Activated CD8-positive, alpha-beta memory T cell treated with anti-CD3 and anti-CD28 coated beads, Interleukin-2, amount 50 U/mL, for 1 hour (primary cell): ENCODE results near the gene FOXN1.

Experiments
- DNase-seq: peaks from one replicate; pipeline ENCODE4 v3.0.0-alpha.2; 2020; ENCODE audit errors: extremely low read depth

Gene FOXN1

DNA sequence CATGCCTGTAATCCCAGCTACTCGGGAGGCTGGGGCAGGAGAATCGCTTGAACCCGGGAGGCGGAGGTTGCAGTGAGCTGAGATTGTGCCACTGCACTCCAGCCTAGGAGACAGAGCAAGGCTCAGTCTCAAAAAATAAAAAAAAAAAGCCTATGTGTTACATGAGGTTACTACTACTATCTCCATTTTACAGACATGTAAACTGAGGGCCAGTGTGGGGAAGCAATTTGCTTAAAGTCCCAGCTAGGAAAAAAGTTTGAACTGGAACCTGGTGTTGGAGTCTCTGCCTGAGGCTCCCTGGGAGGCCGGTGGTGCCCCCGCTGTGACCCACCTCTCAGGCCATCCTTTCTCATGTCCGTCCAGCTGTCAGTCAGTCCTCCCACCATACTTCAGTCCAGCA lies 28.2 kb upstream of the FOXN1 start:
- DNase-seq, result no peak

DNA sequence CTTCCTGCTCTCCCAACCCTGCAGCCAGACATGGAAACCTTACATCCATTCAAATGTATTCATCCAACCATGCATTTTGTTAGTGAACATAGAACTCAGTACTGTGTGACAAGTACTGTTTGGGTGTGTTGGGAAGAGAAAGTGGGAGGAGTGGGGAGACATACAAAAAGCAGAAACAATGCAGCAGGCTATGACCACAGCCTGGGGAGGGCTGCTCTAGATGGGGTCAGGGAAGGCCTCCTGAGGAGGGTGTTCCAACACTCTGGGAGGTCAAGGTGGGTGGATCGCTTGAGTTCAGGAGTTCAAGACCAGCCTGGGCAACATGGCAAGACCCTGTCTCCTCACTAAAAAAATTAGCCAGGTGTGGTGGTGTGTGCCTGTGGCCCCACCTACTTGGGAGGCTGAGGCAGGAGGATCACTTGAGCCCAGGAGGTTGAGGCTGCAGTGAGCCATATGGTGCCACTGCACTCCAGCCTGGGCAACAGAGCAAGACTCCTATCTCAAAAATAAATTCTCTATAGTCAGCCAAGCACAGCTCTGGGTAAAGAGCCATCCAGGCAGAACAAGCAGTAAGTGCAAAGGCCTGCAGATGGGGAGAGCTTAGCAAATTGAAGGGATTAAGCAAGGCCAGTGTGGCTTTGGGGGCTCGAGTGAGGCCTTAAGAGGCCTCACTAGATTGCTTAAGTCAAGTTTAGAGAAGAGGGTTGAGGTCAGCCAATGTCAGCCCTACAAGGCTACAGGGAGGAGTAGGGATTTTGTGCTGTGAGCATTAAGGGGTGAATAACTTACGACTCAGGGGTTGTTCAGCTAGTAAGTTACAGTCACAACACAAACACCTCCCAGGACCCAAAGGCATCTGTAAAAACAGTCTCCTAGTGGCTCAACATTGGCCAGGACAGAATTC lies 27.2 kb upstream of the FOXN1 start:
- DNase-seq, result no peak

DNA sequence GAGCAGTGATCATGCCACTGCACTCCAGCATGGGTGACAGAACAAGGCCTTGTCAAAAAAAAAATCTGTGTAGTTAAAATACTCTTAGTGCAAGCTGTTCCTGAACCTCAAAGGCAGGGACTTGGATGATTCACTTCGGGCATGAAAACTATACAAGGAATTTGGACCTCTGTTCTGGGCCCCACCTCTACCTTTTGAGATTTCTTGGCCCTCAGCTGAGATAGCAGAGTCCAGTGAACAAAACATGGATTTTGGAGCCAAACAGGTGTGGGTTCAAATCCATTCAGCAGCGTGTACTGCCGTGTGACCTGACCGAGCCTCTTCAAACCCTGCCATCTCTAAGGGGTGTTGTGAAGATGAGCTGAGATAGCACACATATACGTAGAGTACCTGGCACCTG lies 25.9 kb upstream of the FOXN1 start:
- no peak for DNase-seq

DNA sequence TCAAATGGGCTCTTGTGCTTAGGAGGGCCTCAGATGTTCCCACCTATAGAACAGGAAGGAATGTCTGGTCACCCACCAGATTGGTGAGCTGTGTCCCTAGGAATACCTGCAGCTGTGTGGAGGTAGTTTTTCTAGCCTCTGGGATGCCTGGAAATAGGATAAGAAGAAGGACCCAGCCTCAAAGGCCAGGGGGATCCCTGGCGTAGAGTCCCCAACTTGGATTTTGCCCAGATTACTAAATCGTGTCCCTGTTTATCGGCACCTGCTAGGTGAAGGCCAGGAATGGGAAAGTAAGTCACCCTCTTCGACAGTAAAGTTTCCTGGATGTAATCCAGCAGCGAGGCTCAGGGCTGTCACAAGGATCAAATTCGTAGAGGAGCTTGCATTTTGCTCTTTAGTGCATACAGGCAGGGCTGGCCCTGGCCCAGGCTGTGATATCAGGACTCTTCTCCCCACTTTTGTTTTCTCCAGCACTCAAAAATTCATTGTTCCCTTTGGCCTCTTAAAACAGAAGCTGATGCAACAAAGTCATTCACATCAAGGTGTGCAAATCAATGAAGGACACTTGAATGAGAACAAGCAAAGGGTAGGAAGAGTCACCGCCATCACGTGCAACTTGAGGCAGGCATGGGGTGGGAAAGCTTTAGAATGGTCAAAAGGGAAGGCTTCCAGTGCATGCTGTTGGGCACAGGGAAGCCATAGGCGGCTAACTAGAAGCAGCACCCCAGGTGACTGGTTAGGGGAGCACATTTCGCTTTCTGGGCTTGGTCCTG lies 25.2 kb upstream of the FOXN1 start:
- no peak for DNase-seq

DNA sequence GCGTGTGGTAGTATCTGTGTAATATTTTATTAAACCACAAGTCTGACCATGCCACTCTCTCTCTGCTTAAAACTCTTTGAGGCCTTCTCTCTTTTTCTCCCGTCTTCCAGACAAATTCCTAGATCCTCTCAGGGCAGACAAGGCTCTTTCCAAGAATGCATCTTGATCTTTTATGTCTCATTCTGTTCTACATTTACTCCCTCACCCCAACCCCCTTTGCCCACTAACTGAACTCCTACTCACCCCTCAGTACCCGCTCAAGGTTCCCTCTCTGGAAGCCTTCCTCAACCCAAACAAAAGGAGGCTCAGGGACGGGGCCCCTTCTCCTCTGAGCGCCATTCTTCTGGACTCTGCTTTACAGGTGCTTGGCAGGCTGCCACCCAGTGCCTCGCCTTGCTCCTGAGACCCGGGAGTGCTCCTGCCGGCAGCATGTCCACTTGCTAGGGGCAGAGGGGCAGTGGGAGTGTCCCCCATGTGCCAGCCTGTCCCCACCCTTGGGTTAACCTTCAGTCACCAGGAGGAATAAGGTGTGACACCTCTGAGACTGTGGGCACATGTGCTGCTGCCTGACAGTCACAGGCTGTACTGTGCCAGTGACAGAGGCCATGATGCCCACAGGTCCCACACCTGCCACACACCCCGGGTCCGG lies 23.5 kb upstream of the FOXN1 start:
- no peak for DNase-seq

DNA sequence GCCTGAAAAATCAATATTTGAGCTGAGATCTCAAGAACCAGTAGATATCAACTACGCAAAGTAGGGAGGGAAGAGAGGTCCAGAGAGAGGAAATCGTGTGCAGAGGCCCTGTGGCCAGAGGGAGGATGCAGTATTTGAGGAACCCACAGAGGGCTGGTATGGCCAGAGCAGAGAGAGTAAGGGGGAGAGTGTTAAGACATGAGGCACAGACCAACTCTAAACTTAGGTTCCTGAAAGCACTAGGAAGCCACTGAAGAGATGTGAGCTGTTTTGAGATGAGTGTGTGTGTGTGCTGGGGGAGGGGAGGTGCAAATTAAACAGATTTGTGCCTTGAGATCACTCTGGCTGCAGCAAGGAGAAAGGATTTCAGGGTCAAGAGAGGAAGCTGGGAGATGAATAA lies 21.9 kb upstream of the FOXN1 start:
- DNase-seq, result no peak

DNA sequence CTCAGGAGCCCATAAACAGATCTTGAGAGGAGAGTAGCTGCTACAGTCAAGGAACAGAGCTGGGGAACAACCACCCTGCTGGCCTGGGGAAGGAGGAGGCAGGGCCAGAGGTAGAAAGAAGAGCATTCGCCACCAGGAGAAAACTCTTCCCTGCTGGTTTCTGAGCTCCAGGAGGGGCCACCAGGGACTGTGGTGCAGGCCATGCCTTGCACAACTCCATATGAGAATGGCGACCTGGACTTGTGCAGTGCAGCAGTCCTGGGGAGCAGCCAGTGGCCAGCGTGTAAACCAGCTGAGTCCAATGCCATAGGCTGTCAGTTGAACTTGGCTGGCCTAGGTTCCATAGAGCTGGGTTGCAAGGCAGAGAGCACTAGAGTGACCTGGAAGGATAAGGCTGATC lies 21.1 kb upstream of the FOXN1 start:
- DNase-seq, result no peak

DNA sequence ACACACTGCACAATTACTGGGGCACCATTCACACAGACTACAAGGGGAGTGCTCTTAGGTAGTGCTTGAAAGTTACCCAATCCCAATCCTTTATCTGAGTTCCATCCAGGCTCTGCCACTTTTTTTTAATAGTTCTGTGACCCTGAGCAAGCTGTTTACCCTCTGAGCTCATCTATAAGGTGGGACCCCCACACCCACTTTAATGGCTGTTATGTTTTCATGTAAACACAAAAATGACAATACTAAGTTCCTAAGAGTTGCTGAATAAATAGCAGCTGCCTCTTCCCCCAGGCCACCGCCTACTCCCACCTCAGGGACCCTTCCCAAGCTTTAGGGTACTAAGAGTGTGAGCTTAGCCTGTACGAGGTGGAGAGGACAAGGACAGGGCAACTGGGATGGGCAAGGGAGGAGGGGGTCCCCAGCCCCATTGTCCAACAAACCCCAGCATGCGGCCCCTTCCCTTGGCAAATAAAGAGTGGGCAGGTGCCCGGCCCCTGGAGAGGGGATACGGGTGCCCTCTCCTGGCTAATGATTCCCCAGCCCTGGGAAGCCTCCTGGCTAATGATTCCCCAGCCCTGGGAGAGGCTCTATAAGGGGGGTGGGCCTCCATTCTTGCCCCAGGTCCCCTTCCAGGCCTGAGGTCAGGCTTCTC lies 18.1 kb upstream of the FOXN1 start:
- DNase-seq, result no peak

DNA sequence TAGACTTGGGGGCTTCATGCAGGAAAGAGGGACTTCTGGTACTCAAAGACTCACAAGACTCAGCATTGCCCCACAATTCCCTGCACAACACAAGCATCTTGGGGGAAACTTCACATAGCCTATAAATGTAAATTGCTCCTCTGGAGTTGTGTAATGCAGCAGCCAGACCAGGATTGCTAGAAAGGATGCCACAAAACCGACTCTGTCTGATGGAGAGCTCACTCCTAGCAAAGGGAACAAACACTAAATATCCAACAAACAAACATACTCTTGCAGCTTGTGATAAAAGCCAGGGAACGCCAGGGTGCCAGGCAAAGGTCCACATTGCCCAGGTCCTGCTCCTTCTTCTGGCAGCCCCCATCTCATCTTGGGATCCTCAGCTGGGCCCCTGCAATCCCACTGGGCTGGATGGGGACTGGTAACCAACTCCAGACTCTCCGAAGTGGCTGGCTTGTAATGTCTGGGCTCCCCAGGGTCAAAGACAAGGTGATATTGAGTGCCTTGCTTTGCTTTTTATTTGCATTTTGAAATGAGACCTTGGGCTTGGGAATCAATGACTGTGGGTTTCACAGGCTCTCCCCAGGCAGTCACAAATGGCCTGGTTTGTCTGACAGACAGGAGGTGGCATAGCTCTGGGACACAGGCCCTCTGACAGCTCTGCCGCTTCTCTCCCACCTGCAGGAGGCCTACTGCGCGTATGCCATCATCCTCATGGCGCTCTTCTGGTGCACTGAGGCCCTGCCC lies 17.4 kb upstream of the FOXN1 start:
- DNase-seq, result no peak

DNA sequence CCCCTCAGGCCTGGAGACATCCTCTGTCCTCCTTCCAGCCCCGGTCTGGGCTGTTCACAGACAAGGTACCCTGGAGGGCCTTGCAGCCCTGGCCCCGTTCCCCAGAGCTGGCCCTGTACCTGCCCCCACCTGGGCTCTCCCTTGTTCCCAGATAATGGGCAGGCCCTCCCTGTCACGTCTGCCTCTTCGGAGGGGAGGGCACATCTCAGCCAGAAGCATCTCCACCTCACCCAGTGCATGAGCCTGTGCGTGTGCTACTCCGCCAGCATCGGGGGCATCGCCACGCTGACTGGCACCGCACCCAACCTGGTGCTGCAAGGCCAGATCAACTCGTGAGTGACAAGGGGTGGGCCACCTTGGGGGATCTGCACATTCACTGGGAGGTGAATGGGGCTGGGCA lies 14.9 kb upstream of the FOXN1 start:
- no peak for DNase-seq

DNA sequence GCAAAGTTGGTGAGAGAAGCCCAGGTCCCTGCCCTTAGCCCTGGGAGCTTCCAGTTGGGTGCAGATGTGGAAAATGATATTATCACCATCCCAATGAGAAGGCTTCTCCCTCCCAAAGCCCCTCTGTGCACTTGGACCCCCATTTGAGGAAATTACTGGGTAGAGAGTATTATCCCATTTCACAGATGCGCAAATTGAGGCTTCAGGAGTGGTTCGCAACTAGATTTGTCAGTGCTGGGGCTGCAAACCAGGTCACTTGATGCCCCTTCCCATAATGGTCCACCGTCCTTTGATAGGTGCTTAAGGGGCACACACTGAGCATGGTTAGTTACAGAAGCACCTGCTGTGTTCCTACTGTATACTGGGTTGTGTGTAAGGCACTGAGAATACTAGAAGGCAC lies 14.3 kb upstream of the FOXN1 start:
- no peak for DNase-seq

DNA sequence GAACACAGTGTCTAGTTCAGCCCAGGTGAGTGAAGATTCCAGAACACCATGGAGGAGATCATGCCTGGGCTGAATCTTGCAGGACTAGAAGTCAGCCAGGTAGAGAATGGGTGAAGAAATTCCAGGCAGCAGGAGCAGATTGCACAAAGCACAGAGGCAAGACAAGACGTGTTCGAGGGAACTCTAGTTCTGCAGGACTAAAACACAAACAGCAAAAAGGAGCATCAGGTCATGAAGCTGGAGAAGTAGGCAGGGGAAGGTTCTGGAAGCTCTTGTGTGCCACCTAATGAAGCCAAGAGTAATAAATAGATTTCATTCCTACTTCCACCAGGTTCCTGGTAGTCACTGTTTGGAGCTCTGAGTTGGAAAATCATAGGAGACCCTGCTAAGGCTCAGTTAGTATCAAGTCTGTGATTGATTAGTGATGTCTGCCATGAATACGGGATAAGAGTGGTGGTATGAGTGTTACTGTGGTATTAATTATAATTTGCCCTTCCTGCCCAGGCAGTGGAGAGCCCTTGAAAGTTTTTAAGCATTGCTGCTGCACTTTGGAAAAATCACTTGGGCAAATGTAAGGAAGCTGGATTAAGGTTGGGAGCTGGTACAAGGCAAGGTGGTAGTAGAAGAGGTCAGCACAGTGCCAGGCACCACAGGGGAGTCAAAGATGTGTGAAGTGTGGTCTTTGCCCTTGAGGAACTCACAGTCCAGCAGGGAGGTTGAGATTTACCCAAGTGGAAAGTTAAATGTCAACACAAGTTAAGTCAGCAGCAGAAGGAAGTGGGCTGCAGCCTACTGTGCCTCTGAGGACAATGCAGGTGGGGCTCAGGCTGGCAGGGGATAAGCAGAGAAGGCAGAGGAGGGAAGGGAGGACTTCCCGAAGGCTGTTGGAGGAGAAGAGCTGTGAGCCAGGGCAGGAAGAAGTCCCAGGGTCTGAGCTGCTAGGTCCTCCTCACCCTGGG lies 13.5 kb upstream of the FOXN1 start:
- no peak for DNase-seq

DNA sequence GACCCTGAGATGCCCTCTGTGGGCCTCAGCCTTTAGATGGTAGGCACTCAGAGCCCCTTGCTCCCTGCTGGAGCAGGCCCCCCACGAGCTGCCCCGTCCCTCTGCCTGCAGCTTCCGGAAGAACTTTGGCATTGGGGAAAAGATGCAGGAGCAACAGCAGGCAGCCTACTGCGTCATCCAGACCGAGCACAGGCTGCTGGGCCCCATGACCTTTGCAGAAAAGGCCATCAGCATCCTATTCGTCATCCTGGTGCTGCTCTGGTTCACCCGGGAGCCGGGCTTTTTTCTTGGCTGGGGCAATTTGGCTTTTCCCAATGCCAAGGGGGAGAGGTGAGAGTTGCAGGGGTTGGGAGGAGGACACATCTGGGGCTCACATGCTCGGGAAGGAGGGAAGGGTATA lies 12.7 kb upstream of the FOXN1 start:
- no peak for DNase-seq

DNA sequence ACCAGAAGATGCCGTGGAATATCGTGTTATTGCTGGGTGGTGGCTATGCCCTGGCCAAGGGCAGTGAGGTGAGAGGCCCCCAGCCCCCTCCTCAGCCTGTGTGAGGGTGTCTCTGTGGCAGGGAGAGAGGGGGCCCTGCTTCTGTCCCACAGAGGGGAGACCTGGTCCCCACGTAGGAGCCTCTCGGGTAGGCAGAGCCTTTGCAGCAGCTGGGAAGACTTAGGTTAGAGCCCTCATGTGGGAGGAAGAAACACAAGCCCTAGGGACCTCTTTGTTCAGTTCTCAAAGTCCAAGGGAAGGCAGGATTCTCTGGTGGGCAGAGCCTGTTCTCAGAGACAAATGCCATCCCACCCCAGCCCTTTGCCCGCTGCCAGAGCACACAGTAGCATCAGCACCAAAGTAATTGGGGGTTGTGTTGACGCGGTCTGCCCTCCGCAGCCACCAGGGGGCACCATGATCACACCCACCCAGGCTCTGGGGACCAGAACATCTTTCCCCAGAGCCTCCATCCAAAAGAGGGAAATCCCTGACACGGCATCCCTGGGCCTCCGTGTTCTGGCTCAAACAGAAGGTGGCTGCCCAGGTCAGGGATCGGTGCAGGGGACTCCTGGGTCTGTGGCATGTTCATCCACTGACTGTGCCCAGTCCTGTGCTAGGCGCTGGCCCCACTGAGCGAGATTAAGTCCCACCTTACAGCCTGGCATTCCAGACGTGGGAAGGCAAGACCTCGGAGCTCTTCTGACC lies 11.5 kb upstream of the FOXN1 start:
- peak; percentile 24 for DNase-seq

DNA sequence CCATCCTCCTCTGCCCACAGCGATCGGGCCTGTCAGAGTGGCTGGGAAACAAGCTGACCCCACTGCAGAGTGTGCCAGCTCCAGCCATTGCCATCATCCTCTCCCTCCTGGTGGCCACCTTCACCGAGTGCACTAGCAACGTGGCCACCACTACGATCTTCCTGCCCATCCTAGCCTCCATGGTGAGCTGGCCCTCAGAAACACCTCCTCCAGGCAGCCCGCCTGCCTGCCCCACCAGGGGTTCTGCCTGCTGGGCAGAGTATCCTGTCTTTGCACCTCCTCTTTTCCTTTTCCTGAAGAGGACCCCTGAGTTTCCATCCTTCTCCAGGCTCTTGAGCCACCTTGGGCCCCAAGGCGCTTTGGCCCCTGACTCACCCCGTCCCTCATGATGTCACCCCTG lies 10.5 kb upstream of the FOXN1 start:
- DNase-seq, result no peak

DNA sequence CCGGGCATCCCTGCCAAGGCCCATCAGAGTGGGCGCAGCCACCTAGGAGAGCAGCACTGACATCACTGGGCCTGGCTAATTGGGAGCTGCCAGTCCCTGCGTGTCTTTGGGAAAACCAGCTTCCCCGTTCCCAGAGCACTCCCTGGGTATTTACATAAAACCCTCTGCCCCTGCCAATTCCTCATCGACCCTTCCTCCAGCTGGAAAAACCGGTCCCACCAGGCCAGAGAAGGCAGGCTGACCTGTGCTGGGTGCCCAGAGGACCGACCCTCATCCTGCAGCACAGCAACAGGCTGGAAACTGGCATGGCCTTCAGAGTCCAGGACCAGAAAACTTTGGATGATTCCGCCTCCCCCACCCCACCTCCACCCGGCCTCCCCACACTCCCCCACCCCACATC lies 8.2 kb upstream of the FOXN1 start:
- DNase-seq, result no peak

DNA sequence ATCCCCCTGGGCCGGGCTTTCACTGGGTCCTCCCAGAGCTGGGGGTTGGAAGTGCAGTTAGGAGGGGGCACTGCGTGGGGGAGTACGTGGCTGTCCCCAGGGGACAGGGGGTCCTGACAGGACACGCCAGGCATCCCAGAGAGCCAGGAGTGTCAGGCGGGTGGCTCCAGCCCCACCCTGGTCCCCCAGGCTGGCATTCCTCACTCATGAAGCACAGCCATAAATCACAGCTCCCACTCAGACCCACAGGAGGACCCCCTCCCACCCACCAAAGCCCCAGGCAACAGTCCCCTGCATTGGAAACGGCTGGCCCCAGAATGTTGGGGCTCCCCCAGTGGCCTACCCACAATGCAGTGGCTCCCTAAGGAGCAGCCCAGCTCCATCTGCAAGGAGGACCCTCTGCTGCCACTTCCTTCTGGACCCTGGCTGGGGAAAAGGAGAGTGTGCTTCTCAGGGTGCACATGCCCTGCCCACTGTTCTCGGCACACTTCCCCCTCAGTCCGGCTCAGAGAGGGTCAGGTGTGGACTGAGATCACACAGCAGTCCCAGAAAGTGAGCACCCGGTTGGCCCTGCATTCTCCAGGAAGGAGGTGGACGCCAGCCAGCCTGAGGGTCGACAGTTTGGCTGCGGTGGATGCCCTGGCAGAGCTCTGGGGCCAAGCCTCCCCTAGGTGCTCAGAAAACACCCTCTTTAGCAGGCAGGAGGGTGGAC lies 7.3 kb upstream of the FOXN1 start:
- no peak for DNase-seq

DNA sequence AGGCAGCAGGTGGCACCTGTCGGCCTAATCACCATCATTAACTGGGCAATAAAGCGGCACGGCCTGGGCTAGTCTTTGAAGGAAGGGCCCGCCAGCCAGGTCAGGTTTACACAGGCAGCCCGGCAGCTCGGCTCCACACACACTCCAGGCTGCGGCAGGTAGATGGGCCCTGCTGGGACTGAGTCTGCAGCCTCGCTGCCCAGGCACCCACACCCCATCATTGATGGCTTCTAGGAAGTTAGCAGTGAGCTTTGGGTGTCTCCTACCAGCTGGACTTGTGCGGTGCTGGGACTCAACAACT lies 6.8 kb upstream of the FOXN1 start:
- no peak for DNase-seq

DNA sequence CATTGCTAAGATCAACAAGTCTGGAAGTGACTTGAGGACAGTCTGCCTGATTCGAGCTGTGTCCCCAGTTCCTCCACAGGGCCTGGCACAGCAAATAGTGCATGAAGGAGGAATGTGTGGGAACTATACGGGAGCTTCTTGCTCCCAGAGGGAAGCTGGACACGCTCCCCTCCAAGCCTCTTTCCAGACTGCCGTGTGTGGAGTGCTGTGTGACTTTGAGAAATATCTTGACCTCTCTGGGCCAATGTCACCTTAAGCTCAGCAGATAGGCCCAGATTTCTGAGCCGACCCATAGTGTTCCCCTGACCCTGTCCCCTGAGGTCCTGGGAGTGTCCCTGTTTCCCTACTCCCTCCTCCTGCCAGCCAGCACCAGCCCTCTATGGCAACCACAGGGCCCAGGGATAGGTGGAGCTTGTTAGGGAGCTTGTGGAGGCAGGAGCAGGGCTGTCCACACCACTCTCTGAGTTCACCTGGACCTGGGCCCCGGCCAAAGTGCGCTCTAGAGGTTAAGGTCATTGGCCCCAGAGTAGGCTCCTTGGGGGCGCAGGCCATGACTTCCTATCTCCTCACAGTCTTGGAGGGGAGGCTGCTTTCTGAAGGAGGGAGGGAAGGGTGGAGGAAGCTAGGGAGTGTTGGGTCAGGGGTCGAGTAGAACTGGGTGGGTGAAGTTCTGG lies 6.3 kb upstream of the FOXN1 start:
- no peak for DNase-seq
